GM21786 (cell line): ENCODE results near the gene PGA4.
A peak's percentile ranks its signal among the peaks of the same experiment; 100 is the strongest.
"Not testable (repeated sequence)": the region's sequence is repeated elsewhere in the genome, so short reads cannot be mapped to it uniquely, and the experiment has no call there.

Experiments
- ATAC-seq: cut with Tn5 transposase; IDR thresholded peaks from one replicate; pipeline ENCODE4 v1.9.1; 2021; ENCODE audit not compliant: unreplicated experiment

PGA4 gene

DNA sequence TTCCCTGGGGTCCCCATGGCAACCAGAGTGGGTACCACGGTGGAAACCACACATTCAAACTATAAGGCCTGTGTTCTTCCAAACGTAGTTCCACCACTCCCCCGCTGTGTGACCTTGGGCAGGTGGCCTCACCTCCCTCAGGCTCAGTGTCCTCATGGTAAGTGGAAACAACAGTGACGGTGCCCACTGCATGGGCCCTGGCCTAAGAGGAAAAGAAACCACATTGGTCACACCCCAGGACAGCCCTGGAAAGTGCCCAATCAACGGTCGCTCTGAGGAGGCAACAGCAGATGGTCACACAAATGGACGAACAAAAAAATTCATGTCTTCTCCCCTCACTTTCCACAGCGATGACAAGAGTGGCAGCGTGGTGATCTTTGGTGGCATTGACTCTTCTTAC, 25.9 kb downstream of the PGA4 start:
- ATAC-seq: not testable (repeated sequence)

- not testable (repeated sequence) for ATAC-seq
These were observed 27.1 kb downstream of the PGA4 start for GRCh38 chr11:61249201-61249600.

DNA sequence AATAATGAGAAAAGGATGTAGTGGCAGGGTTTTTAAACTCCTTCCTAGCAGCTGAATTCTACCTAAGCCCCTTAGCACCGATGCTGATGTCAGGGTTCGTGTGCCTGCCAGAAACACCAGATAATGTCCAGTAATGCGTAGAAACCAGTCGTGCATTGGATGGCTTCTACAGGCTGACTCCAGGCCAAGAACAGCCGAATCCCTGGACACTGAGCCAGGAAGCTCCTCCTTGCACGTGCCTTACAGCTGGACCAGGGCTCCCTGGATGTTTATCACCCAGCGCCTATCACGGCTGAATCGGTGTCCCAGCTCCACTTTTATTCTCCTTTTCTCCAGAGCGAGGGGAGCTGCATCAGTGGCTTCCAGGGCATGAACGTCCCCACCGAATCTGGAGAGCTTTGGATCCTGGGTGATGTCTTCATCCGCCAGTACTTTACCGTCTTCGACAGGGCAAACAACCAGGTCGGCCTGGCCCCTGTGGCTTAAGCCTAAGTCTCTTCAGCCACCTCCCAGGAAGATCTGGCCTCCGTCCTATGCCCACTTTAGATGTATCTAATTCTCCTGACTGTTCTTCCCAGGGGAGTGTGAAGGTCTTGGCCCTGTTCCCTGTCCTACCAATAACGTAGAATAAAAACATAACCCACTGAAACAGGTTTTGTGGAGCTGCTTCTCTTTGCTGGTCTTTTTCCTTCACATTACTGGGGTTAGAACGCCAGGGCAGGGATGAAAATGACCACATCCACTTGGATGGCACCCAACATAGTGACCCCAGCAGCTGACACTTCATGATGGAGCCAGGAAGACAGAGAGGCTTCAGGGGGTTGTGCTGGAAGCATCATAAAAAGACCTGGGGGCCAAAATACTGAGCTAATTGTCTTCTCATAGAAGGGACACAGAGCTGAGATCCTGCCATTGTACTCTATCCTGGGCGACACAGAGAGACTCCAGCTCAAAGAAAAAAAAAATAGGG, 28.9 kb downstream of the PGA4 start:
- ATAC-seq: not testable (repeated sequence)

DNA sequence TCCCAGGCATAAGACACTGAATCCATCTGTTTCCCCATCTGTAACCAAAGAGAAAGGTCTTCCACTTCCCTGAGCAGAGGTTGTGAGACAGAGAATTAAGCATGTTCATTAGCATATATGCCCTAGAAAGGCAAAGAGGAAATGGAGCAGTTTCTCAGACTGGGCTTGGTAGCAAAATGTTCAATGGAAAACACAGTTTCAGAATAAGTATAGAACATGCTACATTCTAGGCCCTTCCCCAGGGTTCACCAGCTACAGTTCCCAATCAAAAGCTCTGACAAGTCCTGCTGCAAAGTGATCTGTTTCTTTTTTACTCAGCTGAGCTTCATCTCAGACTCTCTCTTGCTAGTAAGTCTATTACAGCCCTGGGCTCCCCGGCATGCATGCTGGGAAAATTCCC, 30.2 kb downstream of the PGA4 start:
- not testable (repeated sequence) for ATAC-seq

DNA sequence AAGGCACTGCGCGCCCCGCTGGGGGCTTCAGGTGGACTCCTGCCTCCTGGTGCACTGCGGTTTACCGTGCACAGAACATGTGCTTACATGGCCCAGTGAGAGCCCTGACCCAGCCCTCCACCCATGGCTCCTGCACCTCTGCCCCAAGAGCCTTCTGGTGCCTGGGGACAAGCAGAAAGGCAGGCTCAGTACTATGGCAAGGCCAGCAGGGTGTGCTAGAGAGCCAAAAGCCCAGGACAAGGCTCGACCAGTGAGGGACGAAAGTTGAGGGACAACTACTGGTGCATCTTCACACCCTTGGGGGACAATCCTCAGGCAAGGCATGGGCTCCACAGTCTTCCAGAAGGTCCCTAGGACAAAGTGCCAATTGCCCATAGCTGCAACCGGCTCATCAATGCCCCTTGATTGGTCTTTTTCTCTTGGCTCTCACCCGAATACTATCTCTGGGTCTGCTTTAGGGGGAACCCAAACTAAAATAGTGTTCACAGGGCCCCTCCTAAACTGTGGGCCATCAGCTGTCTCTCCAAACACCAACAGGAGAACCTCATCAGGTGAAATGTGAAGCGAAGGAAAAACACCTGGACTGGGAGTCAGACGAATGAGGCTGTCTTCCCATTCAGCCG, 32.4 kb downstream of the PGA4 start:
- ATAC-seq: peak; percentile 70

DNA sequence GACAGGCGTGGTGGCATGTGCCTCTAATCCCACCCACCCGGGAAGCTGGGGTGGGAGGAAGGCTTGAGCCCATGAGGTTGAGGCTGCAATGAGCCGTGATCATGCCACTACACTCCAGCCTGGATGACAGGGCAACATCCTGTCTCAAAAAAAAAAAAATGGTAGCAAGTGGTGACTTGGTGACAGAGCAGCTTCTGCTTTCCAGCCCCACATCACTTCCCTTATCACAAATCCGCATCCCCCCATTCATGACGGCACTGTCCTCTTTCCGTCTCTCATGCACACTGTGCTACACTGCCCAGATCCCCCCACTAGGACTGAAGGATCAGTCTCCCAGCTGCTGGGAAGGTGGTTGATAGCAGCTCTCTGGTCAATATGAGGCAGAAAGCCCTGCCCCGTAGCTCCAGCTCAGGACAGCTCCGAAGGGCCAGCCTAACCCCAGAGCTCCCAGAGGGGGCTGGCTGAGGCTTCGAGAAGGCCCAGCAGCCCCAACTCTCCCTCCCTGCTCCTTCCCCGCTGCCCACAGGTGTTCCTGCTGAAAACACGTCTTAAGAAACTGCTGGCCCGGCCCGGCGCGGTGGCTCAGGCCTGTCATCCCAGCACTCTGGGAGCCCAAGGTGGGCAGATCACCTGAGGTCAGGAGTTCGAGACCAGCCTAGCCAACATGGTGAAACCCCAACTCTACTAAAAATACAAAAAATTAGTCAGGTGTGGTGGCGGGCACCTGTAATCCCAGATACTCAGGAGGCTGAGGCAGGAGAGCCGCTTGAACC, 34.7 kb downstream of the PGA4 start:
- no peak for ATAC-seq

DNA sequence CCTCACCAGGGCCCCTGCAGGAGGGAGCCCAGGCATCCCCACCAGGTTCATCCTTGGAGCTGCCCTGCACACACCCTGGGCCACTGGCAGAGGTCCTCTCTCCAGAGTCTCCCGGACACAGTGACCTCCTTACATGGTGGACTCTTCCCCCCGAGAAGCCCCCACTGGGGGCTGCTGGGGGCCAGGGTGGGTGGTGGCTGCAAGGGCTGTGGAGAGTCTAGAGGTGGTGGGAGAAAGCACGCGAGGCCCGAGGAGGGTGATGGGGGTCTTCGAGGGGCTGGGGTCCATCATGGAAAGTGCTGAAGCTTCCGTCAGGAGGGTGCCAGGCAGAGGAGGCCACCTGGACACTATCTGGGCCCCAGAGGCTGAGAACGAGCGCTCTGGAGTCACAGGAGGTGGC, 36.4 kb downstream of the PGA4 start:
- ATAC-seq: no peak

- no peak for ATAC-seq
These were observed 37.2 kb downstream of the PGA4 start for GRCh38 chr11:61259363-61259762.

GRCh38 chr11:61264371-61264770, 42.2 kb downstream of the PGA4 start:
- no peak for ATAC-seq

DNA sequence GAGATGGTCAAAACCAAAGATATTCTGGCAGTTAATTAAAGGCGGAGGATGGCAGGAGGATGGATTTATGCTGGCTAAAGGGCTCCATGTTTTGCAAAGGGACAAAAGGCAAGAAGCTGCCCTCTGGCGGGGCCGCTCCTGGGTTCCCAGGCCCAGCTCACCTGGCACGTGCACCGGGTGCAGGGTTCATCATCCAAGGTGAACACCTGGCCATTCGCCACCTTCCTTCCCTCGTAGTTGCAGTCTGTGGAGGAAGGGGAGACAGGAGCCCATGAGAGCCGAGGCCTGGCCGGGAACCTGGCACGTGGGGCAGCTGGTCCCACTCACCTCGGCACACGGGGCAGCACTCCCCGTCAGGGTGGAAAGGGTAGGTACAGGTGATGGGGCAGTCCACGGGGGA, 42.6 kb downstream of the PGA4 start:
- no peak for ATAC-seq

- no peak for ATAC-seq
These were observed 43.2 kb downstream of the PGA4 start for GRCh38 chr11:61265357-61265756.

DNA sequence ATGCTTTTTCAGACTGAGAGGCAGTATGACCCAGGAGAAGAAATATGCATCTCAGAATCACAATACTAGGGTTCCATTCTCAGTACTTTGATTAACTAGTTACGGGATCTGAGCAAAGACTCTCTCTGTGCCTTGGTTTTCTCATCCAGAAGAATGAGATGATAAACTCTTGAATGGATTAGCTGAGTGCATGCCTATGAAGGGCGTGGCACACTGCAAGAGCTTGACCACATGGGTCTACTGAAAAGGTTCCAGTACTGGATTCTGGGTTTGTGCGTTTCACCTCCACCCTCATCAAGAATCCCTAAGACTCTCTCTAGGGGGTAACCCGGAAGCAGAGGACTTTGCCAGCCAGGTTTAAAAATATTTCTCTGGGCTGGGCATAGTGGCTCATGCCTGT, 44.5 kb downstream of the PGA4 start:
- no peak for ATAC-seq

- ATAC-seq: no peak
These were observed 45.3 kb downstream of the PGA4 start for GRCh38 chr11:61267437-61267841.

GRCh38 chr11:61268588-61269250, 46.6 kb downstream of the PGA4 start:
- no peak for ATAC-seq

- no peak for ATAC-seq
These were observed 48.4 kb downstream of the PGA4 start for GRCh38 chr11:61270354-61271076.

- no peak for ATAC-seq
These were observed 50.6 kb downstream of the PGA4 start for GRCh38 chr11:61272731-61273130.

DNA sequence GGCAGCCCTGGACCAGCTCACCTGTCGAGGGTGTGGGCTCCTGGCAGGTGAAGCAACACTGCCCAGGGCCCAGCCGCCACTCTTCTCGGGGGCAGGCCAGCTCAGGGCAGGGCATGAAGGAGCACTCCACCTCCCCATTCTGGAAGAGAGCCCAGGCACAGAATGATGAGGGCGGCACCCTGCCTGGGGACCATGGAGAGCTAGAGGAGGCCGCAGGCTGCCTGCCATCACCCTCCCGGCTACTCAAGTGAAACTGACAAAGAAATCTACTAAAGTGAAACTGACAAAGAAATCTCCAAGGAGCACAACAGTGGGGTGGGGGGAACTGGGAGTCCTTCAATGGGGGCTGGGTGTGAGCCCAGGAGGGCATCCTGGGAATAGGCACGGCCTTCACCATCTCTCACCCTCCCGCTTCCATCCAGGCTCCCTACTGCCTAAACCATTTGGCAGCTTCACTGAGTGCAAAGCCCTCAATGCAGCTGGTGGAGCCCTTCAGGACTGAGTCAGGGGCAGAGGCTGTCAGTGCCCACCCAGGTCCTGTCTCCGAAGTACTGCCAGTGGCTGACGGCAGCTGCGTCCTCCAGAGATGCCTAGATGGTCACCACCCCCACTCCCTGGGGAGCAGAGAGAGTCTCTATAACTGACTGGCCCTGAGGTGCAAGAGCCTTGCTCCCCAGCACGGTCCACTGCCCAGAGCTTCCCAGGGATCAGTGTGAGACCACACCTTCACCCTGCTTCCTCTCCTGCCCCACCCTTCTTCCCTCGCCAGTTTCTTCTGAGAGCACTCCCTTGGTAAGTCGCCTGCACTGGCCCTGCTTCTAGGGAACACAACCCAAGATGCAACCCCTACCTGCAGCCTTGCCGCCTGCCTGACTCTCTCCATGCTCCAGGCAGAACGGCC, 51.3 kb downstream of the PGA4 start:
- no peak for ATAC-seq

DNA sequence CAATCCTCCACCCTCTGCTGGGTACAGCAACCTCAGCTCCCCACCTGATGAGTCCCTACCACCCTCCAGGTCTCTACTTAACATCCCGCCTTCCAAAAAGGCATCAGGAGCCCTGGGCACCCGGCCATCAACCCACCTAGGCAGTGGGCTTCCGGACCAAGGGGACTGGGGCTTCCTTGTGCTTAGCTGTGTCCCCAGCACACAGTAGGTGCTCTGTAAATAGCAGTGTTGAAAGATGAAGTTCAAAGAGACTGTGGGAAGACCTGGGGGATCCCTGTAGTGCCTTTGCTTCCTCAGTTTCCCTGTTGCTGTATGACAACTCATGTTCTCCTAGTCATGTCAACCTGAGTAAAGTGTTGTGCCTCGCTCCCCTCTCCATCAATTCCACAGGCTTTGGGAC, 51.9 kb downstream of the PGA4 start:
- no peak for ATAC-seq

- no peak for ATAC-seq
These were observed 53.0 kb downstream of the PGA4 start for GRCh38 chr11:61275191-61275590.
